Gastrocnemius medialis (tissue), 4 donors: ENCODE results near the gene ADARB2. TPM values are rescaled to one million over a fixed set of nuclear protein-coding genes. Genes with fewer than 3 reads are reported as not detected.
"Not testable (repeated sequence)": the region's sequence is repeated elsewhere in the genome, so short reads cannot be mapped to it uniquely, and the experiment has no call there.

Experiments used
- ATAC-seq, 2 donors: fragments of 150-250 bp; one replicate each; pipeline ENCODE4 v1.9.1; 2016
- DNase-seq, 2 donors: peaks; one replicate each; pipeline ENCODE4 v3.0.0-alpha.2; 2019
- H3K27ac ChIP-seq, 4 donors: fragments of 200-600 bp; sonication (generic); 1 replicate in 1 of 4; 2 replicates in 3 of 4; pipeline ENCODE4 v1.5.1; 2016 to 2018; ENCODE audit warnings: mild to moderate bottlenecking in 2 of 4, moderate library complexity in 1 of 4
- H3K27me3 ChIP-seq, 3 donors: fragments of 200-600 bp; sonication (generic) in 2 of 3; 1 replicate in 1 of 3; 2 replicates in 2 of 3; pipeline versions ENCODE4 v1.5.1 to v1.6.0; 2016 to 2019; ENCODE audit warnings: mild to moderate bottlenecking in 1 of 3, moderate library complexity in 1 of 3
- H3K36me3 ChIP-seq, 2 donors: fragments of 200-600 bp; sonication (generic) in 1 of 2; one replicate each; pipeline ENCODE4 v1.5.1; 2017 to 2018
- H3K4me1 ChIP-seq, 2 donors: fragments of 200-600 bp; sonication (generic) in 1 of 2; one replicate each; pipeline ENCODE4 v1.5.1; 2016 to 2017; ENCODE audit warnings: mild to moderate bottlenecking in 2 of 2
- H3K4me3 ChIP-seq, 4 donors: fragments of 200-600 bp; sonication (generic) in 3 of 4; 1 replicate in 1 of 4; 2 replicates in 3 of 4; pipeline ENCODE4 v1.5.1; 2016 to 2019; ENCODE audit warnings: mild to moderate bottlenecking in 2 of 4
- H3K9me3 ChIP-seq, 3 donors: fragments of 200-600 bp; sonication (generic) in 2 of 3; 1 replicate in 1 of 3; 2 replicates in 2 of 3; pipeline ENCODE4 v1.5.1; 2016 to 2019
- POLR2A ChIP-seq, 2 donors: fragments of 450-650 bp; IDR thresholded peaks; one replicate each; pipeline ENCODE4 v1.6.1; 2017; ENCODE audit warnings: antibody characterized with exemption in 2 of 2, mild to moderate bottlenecking in 2 of 2, moderate library complexity in 2 of 2
- in situ Hi-C, 4 donors: fragments of 200-750 bp; cut with MboI; loops; one replicate each; pipeline versions ENCODE4 v1.15.0 to v1.8.0; 2017; ENCODE audit warnings: low sequenced_read_pairs in 4 of 4
- intact Hi-C: fragments of 100-400 bp; cut with DNase I; formaldehyde crosslinking; loops from one replicate; pipeline ENCODE4 v1.15.1; 2023; ENCODE audit warnings: low total_unique reads
- total RNA-seq, 4 donors: library from RNA; depleted of rRNA; stranded (reverse); fragments of >200 nt; gene quantifications; one replicate each; pipeline versions ENCODE4 v1.1.0 to v1.2.3, GENCODE V29; 2016
- TF ChIP-seq, protein P1 (sequence below), 5 experiments: fragments of 450-650 bp in 3 of 5; fragments of 200-600 bp in 2 of 5; sonication (generic) in 2 of 5; IDR thresholded peaks in 4 of 5; conservative IDR thresholded peaks in 1 of 5; 1 replicate in 4 of 5; 2 replicates in 1 of 5; pipeline ENCODE4 v1.5.1; 2016 to 2019; ENCODE audit warnings: antibody characterized with exemption in 5 of 5, mild to moderate bottlenecking in 3 of 5, moderate library complexity in 3 of 5

Gene ADARB2
- total RNA-seq, 4 donors from 2014 or later, result 0.07 to 0.87 (median 0.10) TPM

DNA sequence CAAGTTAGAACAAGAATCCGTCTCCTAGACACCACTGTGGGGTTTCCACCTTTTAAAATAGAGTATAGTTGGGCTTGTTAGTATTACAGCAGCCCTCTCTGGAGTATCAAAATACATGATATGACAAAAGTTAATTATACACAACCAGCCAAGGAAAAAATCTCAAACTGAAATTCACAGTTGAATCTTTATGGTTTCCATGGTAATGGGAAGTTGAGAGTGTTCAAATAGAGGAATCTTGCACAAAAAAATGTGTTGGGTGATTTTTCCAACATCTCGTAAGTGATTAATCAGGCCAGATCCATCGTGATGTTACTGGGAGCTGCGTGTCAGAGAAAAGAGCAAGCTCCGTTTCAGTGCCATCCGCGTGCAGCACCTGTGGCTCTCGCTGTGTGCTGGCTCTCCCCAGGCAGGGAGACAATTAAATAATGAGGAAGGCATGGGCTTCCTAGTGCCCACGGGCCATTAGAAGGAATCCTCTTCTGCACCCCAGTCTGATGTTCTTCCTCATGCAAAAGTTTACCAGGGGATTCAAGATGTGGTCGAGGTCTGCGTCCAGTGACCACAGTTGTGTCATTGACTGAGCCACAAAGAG, 41.1 kb upstream of the ADARB2 start:
- in situ Hi-C loops, result no loop called here

DNA sequence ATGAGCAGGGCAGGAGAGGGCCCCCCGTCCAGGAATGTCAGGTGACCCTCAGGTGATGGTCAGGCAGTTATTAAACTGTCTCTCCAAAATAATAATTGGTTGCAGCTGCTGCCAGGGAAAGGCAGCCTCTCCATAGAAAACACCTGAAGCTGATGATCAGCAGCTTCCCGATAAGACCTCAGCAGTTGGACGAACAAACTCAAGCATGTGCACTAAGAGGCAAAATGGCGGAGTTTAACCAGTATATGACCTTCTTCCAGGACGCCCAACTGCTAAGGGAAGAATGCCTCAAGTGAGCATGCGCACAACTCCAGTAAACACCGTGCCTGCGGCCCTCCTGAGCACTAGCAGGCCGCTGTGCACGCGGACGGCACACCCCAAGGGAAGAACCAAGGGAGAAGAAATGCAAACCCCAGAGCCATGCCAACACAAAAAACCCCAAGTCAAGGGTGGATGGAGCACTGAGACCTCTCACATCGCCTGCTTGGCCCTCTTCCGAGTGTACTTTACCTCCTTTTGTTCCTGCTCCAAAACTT, 38.9 kb upstream of the ADARB2 start:
- Histone ChIP-seq H3K36me3 (no peaks in the 10 kb centered on the region), H3K4me3 (no peak overlapping the region), H3K27ac (no peak overlapping the region), H3K4me1 (no peaks in the 10 kb centered on the region), H3K27me3 (no peaks in the 10 kb centered on the region), H3K9me3 (no peaks in the 10 kb centered on the region)
- no peak for TF ChIP-seq POLR2A (IDR thresholded peaks at IDR 0.05)
- TF ChIP-seq, protein P1, sequence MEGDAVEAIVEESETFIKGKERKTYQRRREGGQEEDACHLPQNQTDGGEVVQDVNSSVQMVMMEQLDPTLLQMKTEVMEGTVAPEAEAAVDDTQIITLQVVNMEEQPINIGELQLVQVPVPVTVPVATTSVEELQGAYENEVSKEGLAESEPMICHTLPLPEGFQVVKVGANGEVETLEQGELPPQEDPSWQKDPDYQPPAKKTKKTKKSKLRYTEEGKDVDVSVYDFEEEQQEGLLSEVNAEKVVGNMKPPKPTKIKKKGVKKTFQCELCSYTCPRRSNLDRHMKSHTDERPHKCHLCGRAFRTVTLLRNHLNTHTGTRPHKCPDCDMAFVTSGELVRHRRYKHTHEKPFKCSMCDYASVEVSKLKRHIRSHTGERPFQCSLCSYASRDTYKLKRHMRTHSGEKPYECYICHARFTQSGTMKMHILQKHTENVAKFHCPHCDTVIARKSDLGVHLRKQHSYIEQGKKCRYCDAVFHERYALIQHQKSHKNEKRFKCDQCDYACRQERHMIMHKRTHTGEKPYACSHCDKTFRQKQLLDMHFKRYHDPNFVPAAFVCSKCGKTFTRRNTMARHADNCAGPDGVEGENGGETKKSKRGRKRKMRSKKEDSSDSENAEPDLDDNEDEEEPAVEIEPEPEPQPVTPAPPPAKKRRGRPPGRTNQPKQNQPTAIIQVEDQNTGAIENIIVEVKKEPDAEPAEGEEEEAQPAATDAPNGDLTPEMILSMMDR (IDR thresholded peaks at IDR 0.05 in 4 of 5, conservative IDR thresholded peaks at IDR 0.05 in 1 of 5), result no peak
- ATAC-seq (no peak), DNase-seq (no peak)
- in situ Hi-C loops (no loop called here), intact Hi-C loops (no loop called here)

More for the DNA sequence above, 41.1 kb upstream of the ADARB2 start:
- no peak for TF ChIP-seq POLR2A (IDR thresholded peaks at IDR 0.05)
- TF ChIP-seq, protein P1 (IDR thresholded peaks at IDR 0.05 in 4 of 5, conservative IDR thresholded peaks at IDR 0.05 in 1 of 5), result no peak
- Histone ChIP-seq H3K36me3 (no peaks in the 10 kb centered on the region), H3K4me3 (no peak overlapping the region), H3K27me3 (no peaks in the 10 kb centered on the region), H3K4me1 (no peaks in the 10 kb centered on the region), H3K9me3 (no peaks in the 10 kb centered on the region), H3K27ac (no peak overlapping the region)
- intact Hi-C loops, result no loop called here
- DNase-seq (no peak), ATAC-seq (no peak)

DNA sequence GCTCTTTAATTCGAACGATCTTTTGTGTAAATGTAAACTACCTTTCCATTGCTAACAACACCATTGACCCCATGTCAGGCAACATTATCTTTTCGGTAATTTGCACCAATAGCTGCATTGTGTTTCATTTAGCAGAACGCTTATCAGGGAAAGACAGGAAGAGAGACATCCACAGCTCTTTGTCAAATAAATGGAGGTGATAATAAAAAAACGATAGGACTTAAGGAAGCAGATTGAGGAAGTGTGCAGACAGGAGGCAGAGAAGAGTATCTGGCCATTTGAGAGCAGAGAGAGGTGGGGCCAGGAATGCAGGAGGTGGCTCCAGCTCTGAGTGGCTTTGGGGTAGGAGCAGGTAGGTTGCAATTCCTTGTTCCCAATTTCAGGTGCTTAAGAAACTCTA, 37.5 kb upstream of the ADARB2 start:
- Histone ChIP-seq H3K9me3 (no peaks in the 10 kb centered on the region), H3K27ac (no peak overlapping the region), H3K27me3 (no peaks in the 10 kb centered on the region), H3K4me3 (no peak overlapping the region), H3K4me1 (no peaks in the 10 kb centered on the region), H3K36me3 (no peaks in the 10 kb centered on the region)
- DNase-seq, result no peak
- in situ Hi-C loops (no loop called here), intact Hi-C loops (no loop called here)
- ATAC-seq, result no peak
- no peak for TF ChIP-seq POLR2A (IDR thresholded peaks at IDR 0.05)
- TF ChIP-seq, protein P1 (IDR thresholded peaks at IDR 0.05 in 4 of 5, conservative IDR thresholded peaks at IDR 0.05 in 1 of 5), result no peak

DNA sequence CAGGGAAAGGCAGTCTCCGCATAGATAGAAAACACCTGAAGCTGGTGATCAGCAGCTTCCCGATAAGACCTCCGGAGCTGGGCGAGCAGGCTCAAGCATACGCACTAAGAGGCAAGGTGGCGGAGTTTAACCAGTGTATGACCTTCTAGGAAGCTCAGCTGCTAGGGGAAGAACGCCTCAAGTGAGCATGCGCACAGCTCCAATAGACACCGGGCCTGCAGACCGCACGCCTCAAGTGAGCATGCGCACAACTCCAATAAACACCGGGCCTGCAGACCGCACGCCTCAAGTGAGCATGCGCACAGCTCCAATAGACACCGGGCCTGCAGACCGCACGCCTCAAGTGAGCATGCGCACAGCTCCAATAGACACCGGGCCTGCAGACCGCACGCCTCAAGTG, 35.9 kb upstream of the ADARB2 start:
- ATAC-seq, H3K27me3 ChIP-seq, H3K4me3 ChIP-seq, H3K9me3 ChIP-seq, intact Hi-C loops, H3K36me3 ChIP-seq, H3K4me1 ChIP-seq, in situ Hi-C loops, H3K27ac ChIP-seq, DNase-seq: not testable (repeated sequence)

DNA sequence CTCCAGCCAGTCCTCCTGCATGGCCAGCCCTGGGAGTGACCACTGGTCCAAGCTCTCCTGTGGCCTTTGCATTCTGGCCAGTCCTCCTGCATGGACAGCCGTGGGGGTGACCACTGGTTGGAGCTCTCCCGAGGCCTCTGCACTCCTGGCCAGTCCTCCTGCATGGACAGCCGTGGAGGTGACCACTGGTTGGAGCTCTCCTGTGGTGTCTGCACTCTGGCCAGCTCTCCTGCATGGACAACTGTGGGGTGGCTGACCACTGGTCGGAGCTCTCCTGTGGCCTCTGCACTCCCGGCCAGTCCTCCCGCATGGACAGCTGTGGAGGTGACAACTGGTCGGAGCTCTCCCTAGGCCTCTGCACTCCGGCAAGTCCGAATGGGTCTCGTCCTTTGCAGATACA, 28.7 kb upstream of the ADARB2 start:
- Histone ChIP-seq H3K27ac (no peak overlapping the region), H3K27me3 (no peaks in the 10 kb centered on the region), H3K4me3 (no peak overlapping the region), H3K4me1 (no peaks in the 10 kb centered on the region), H3K9me3 (no peaks in the 10 kb centered on the region), H3K36me3 (no peaks in the 10 kb centered on the region)
- intact Hi-C loops, result no loop called here
- ATAC-seq (no peak), DNase-seq (no peak)
- in situ Hi-C loops, result no loop called here
- no peak for TF ChIP-seq POLR2A (IDR thresholded peaks at IDR 0.05)
- TF ChIP-seq, protein P1 (IDR thresholded peaks at IDR 0.05 in 4 of 5, conservative IDR thresholded peaks at IDR 0.05 in 1 of 5), result no peak
